Measurements from ENCODE around the gene FBLN7. TPM values are rescaled to one million over a fixed set of nuclear protein-coding genes. Genes with fewer than 3 reads are reported as not detected.

Gene FBLN7
- total RNA-seq: 1 to 10 TPM; 2.5 to 5.8 (median 4.0) TPM

- 2% methylated on average over 40 of the region's 84 CpGs for WGBS
- Histone ChIP-seq H3K9me3 (no peaks in the 10 kb centered on the region), H3K4me1 (peaks cover 13% of the 10 kb centered on the region), H3K27ac (peak within 1 kb of the TSS; percentile 54), H3K27me3 (peaks cover 8% of the 10 kb centered on the region), H3K36me3 (no peaks in the 10 kb centered on the region), H3K4me3 (peak within 1 kb of the TSS; percentile 61)
- DNase-seq (ENCODE audit: low spot score in 2 of 2): no peak
- TF ChIP-seq CTCF (IDR thresholded peaks at IDR 0.05) (no peak), EP300 (IDR thresholded peaks at IDR 0.05) (no peak), POLR2AphosphoS5 (IDR thresholded peaks at IDR 0.05) (no peak), POLR2A (IDR thresholded peaks at IDR 0.05) (no peak)
Observed at GRCh38 chr2:112138159-112139032, at the start of gene FBLN7. Gene FBLN7, plus strand, starts transcription at chr2:112138385. Its CDS starts 271 bp downstream, at chr2:112138656.

GRCh38 chr2:112089375-112089774 is 48.8 kb upstream of the FBLN7 start:
- Histone ChIP-seq H3K4me1 (no peaks in the 10 kb centered on the region), H3K4me3 (no peak overlapping the region), H3K27ac (no peak overlapping the region), H3K36me3 (peaks cover 71% of the 10 kb centered on the region), H3K27me3 (no peaks in the 10 kb centered on the region), H3K9me3 (no peaks in the 10 kb centered on the region)
- 89% methylated on average over 5 of the region's 5 CpGs for WGBS
- no peak for TF ChIP-seq CTCF (IDR thresholded peaks at IDR 0.05)
- no peak for TF ChIP-seq POLR2AphosphoS5 (IDR thresholded peaks at IDR 0.05)
- no peak for TF ChIP-seq EP300 (IDR thresholded peaks at IDR 0.05)
- TF ChIP-seq POLR2A (IDR thresholded peaks at IDR 0.05): no peak
- DNase-seq (ENCODE audit: low spot score in 2 of 2): no peak

- Histone ChIP-seq H3K9me3 (no peaks in the 10 kb centered on the region), H3K27me3 (no peaks in the 10 kb centered on the region), H3K36me3 (peaks cover 47% of the 10 kb centered on the region), H3K4me1 (peaks cover 9% of the 10 kb centered on the region), H3K4me3 (no peak overlapping the region), H3K27ac (no peak overlapping the region)
- no peak for DNase-seq (ENCODE audit: low spot score in 2 of 2)
- WGBS: 88% methylated on average over 6 of the region's 6 CpGs
- no peak for TF ChIP-seq POLR2AphosphoS5 (IDR thresholded peaks at IDR 0.05)
- TF ChIP-seq POLR2A (IDR thresholded peaks at IDR 0.05): no peak
- TF ChIP-seq CTCF (IDR thresholded peaks at IDR 0.05): no peak
- TF ChIP-seq EP300 (IDR thresholded peaks at IDR 0.05): no peak
Observed at GRCh38 chr2:112092286-112093041, 45.7 kb upstream of the FBLN7 start.

DNA sequence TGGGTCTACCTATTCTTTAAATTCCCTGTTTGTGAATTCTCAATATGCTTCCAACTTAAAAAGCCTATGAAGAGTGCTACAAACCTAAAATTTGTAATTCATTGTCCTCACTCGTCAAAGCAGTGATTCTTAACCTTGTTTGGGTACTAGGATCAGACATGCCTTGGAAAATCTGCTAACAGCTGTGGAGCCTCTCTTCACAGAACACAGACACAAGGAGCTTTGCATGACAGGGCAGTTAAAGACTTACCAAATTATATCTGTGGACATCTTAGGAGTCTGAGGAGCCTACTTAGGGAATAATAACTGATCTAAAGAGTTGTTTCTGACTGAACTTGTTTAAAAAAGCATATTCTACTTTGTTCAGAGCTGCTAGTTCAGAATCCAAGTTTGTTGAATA is 45.0 kb upstream of the FBLN7 start:
- peaks cover 46% of the 10 kb centered on the region for H3K36me3 ChIP-seq
- H3K4me1 ChIP-seq: peaks cover 9% of the 10 kb centered on the region
- no peak overlapping the region for H3K4me3 ChIP-seq
- 74% methylated on average over 1 of the region's 1 CpG for WGBS
- no peaks in the 10 kb centered on the region for H3K9me3 ChIP-seq
- DNase-seq (ENCODE audit: low spot score in 2 of 2): no peak
- peak overlapping the region; percentile 24 for H3K27ac ChIP-seq
- H3K27me3 ChIP-seq: no peaks in the 10 kb centered on the region
- TF ChIP-seq CTCF (IDR thresholded peaks at IDR 0.05) (no peak), POLR2AphosphoS5 (IDR thresholded peaks at IDR 0.05) (no peak), POLR2A (IDR thresholded peaks at IDR 0.05) (no peak), EP300 (IDR thresholded peaks at IDR 0.05) (no peak)

DNA sequence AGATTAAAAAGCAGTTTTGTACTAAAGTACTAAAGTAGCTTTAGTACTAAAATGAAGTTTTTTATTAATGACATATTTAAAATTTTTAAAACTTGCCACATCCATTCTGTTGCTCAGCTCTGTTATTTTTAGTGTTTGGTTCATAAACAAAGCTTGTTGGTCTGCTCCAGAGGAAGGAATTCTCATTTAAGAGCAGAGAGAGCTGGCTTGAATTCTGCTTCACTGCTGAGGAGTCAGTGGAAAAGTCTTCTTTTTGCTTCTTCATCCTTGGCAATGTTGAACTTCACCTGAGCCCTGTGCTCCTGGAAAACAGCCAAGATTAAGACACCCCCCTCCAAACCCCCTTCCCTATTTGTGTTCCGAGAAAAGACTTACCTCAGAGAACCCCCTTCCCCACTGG is 42.5 kb upstream of the FBLN7 start:
- peaks cover 48% of the 10 kb centered on the region for H3K36me3 ChIP-seq

More for the DNA sequence above, 42.5 kb upstream of the FBLN7 start:
- H3K9me3 ChIP-seq: no peaks in the 10 kb centered on the region
- peak overlapping the region; percentile 54 for H3K27ac ChIP-seq
- H3K4me3 ChIP-seq: no peak overlapping the region
- peaks cover 9% of the 10 kb centered on the region for H3K4me1 ChIP-seq
- H3K27me3 ChIP-seq: no peaks in the 10 kb centered on the region
- TF ChIP-seq POLR2A (IDR thresholded peaks at IDR 0.05): no peak
- DNase-seq (ENCODE audit: low spot score in 2 of 2): no peak
- WGBS: 73% methylated on average over 1 of the region's 1 CpG

Measured in suprapubic skin (tissue), 4 donors.